ENCODE data around the gene GDNF. TPM values are rescaled to one million over a fixed set of nuclear protein-coding genes. Genes with fewer than 3 reads are reported as not detected.

GDNF gene
- total RNA-seq, 3 donors from 2014 or later (not counting 1 experiment from before 2014, with no cell fraction given), result not detected

- Mint-ChIP-seq H3K27me3 (ENCODE audit: low read depth in 2 of 2) (peaks cover 59 to 77% of the 10 kb centered on the region in 2 donors), H3K36me3 (no peaks in the 10 kb centered on the region), H3K4me3 (peak overlapping the region; percentile 49), H3K9me3 (no peaks in the 10 kb centered on the region), H3K27ac (no peak overlapping the region), H3K4me1 (peaks cover 5 to 8% of the 10 kb centered on the region in 2 donors)
- Histone ChIP-seq H3K9me3 (ENCODE audit: control insufficient read depth, insufficient read depth, low read length) (no peaks in the 10 kb centered on the region), H3K27me3 (ENCODE audit: control insufficient read depth, insufficient read depth, low read length) (peaks cover 49% of the 10 kb centered on the region), H3K27ac (ENCODE audit: low read length) (no peak overlapping the region), H3K4me3 (ENCODE audit: low read length) (no peak overlapping the region), H3K4me1 (ENCODE audit: control insufficient read depth, insufficient read depth, low read length) (peaks cover 22% of the 10 kb centered on the region), H3K36me3 (ENCODE audit: control insufficient read depth, insufficient read depth, low read length) (no peaks in the 10 kb centered on the region)
- 4% methylated on average over 37 of the region's 38 CpGs for WGBS (ENCODE audit: insufficient coverage)
- no peak for TF ChIP-seq CTCF (IDR thresholded peaks at IDR 0.05)
- DNase-seq (peak in 1 of 2 donors; percentile 34), ATAC-seq (peak in 1 of 3 donors; percentile 66)
- intact Hi-C loops (cut with micrococcal nuclease), result loop anchor here (5.0 kb wide), 1 partner anchor 355 kb away; no protein-coding TSS in a partner anchor
These were observed 2.3 kb downstream of the GDNF start for GRCh38 chr5:37837414-37838032.

- Mint-ChIP-seq H3K27me3 (ENCODE audit: low read depth in 2 of 2) (peaks cover 56 to 77% of the 10 kb centered on the region in 2 donors), H3K4me3 (no peak overlapping the region), H3K36me3 (no peaks in the 10 kb centered on the region), H3K27ac (no peak overlapping the region), H3K4me1 (peaks cover 5 to 8% of the 10 kb centered on the region in 2 donors), H3K9me3 (no peaks in the 10 kb centered on the region)
- ATAC-seq (no peak), DNase-seq (no peak)
- intact Hi-C loops (cut with micrococcal nuclease), result loop anchor here (5.0 kb wide), 1 partner anchor 355 kb away; no protein-coding TSS in a partner anchor
- Histone ChIP-seq H3K9me3 (ENCODE audit: control insufficient read depth, insufficient read depth, low read length) (no peaks in the 10 kb centered on the region), H3K4me1 (ENCODE audit: control insufficient read depth, insufficient read depth, low read length) (peaks cover 22% of the 10 kb centered on the region), H3K27me3 (ENCODE audit: control insufficient read depth, insufficient read depth, low read length) (peaks cover 48% of the 10 kb centered on the region), H3K36me3 (ENCODE audit: control insufficient read depth, insufficient read depth, low read length) (no peaks in the 10 kb centered on the region), H3K4me3 (ENCODE audit: low read length) (no peak overlapping the region), H3K27ac (ENCODE audit: low read length) (no peak overlapping the region)
- TF ChIP-seq CTCF (IDR thresholded peaks at IDR 0.05), result no peak
- WGBS (ENCODE audit: insufficient coverage), result 3% methylated on average over 65 of the region's 65 CpGs
These were observed 3.0 kb downstream of the GDNF start for GRCh38 chr5:37836592-37837413.

GRCh38 chr5:37836235-37836591, 3.6 kb downstream of the GDNF start:
- intact Hi-C loops (cut with micrococcal nuclease), result loop anchor here (5.0 kb wide), 1 partner anchor 356 kb away; no protein-coding TSS in a partner anchor
- Histone ChIP-seq H3K27ac (ENCODE audit: low read length) (no peak overlapping the region), H3K4me1 (ENCODE audit: control insufficient read depth, insufficient read depth, low read length) (peaks cover 22% of the 10 kb centered on the region), H3K36me3 (ENCODE audit: control insufficient read depth, insufficient read depth, low read length) (no peaks in the 10 kb centered on the region), H3K9me3 (ENCODE audit: control insufficient read depth, insufficient read depth, low read length) (no peaks in the 10 kb centered on the region), H3K4me3 (ENCODE audit: low read length) (no peak overlapping the region), H3K27me3 (ENCODE audit: control insufficient read depth, insufficient read depth, low read length) (peaks cover 47% of the 10 kb centered on the region)
- H3K27me3 Mint-ChIP-seq (ENCODE audit: low read depth in 2 of 2), result peaks cover 57 to 77% of the 10 kb centered on the region in 2 donors
- TF ChIP-seq CTCF (IDR thresholded peaks at IDR 0.05), result no peak
- ATAC-seq, result no peak
- no peaks in the 10 kb centered on the region for H3K36me3 Mint-ChIP-seq
- DNase-seq, result no peak
- H3K27ac Mint-ChIP-seq, result no peak overlapping the region
- H3K4me1 Mint-ChIP-seq, result peaks cover 5 to 8% of the 10 kb centered on the region in 2 donors
- H3K4me3 Mint-ChIP-seq, result no peak overlapping the region
- no peaks in the 10 kb centered on the region for H3K9me3 Mint-ChIP-seq
- 9% methylated on average over 16 of the region's 16 CpGs for WGBS (ENCODE audit: insufficient coverage)
